ENCODE results near the gene ARPC1B. TPM values are rescaled to one million over a fixed set of nuclear protein-coding genes. Genes with fewer than 3 reads are reported as not detected.

Gene ARPC1B
- total RNA-seq, 1 experiment from 2014 or later, result 381 TPM

GRCh38 chr7:99392046-99392445 lies 17.5 kb downstream of the ARPC1B start:
- no peak overlapping the region for H3K4me2 ChIP-seq (ENCODE audit: low read length)
- no peaks in the 10 kb centered on the region for H3K27me3 ChIP-seq (ENCODE audit: low read length)
- H3K27ac ChIP-seq (ENCODE audit: low read length), result no peak overlapping the region
- no peaks in the 10 kb centered on the region for H3K4me1 ChIP-seq (ENCODE audit: insufficient read depth, low read length)
- H3K9ac ChIP-seq (ENCODE audit: low read length), result no peak overlapping the region
- ATAC-seq (no peak), DNase-seq (no peak)
- no peak for TF ChIP-seq EZH2 (IDR thresholded peaks at IDR 0.05; ENCODE audit: low read length, unreplicated experiment)
- no peak for TF ChIP-seq CTCF (conservative IDR thresholded peaks at IDR 0.05; ENCODE audit: low read depth, low read length)
- no peak for TF ChIP-seq EZH2phosphoT487 (IDR thresholded peaks at IDR 0.05; ENCODE audit: borderline replicate concordance, low read length)
- no peaks in the 10 kb centered on the region for H3K9me3 ChIP-seq (ENCODE audit: low read length)
- no peak overlapping the region for H2AFZ ChIP-seq (ENCODE audit: low read length)
- no TSS peak for BruUV-seq (replicated peaks)
- intact Hi-C loops (cut with micrococcal nuclease), result no loop called here
- no peaks in the 10 kb centered on the region for H3K9me2 ChIP-seq (replicated peaks; ENCODE audit: low read length)
- no peak overlapping the region for H3K4me3 ChIP-seq (ENCODE audit: low read length)
- no peaks in the 10 kb centered on the region for H3F3A ChIP-seq (ENCODE audit: low read length, unreplicated experiment)
- ChIA-PET CTCF (no interaction called here), POLR2A (ENCODE audit: unreplicated experiment) (no interaction called here)
- H3K79me2 ChIP-seq (ENCODE audit: low read length), result no peaks in the 10 kb centered on the region
- H4K20me1 ChIP-seq (ENCODE audit: low read length), result 0 out of 2 replicates have a peak, but pooled peaks cover 2% of the 10 kb centered on the region
- H3K36me3 ChIP-seq (ENCODE audit: low read depth, low read length), result peaks cover 10% of the 10 kb centered on the region; the same call in 1 of the 2 replicates

- peaks cover 14% of the 10 kb centered on the region; the same call in 1 of the 2 replicates for H3K36me3 ChIP-seq (ENCODE audit: low read depth, low read length)
- no peak overlapping the region for H3K4me2 ChIP-seq (ENCODE audit: low read length)
- no peaks in the 10 kb centered on the region for H3K4me1 ChIP-seq (ENCODE audit: insufficient read depth, low read length)
- no peaks in the 10 kb centered on the region for H3K79me2 ChIP-seq (ENCODE audit: low read length)
- H3K27me3 ChIP-seq (ENCODE audit: low read length), result no peaks in the 10 kb centered on the region
- DNase-seq, result no peak
- no peaks in the 10 kb centered on the region for H3K9me2 ChIP-seq (replicated peaks; ENCODE audit: low read length)
- intact Hi-C loops (cut with micrococcal nuclease), result no loop called here
- no peaks in the 10 kb centered on the region for H3K9me3 ChIP-seq (ENCODE audit: low read length)
- no peak for ATAC-seq
- H3K9ac ChIP-seq (ENCODE audit: low read length), result no peak overlapping the region
- BruUV-seq (replicated peaks), result no TSS peak
- H2AFZ ChIP-seq (ENCODE audit: low read length), result no peak overlapping the region
- 0 out of 2 replicates have a peak, but pooled peaks cover 2% of the 10 kb centered on the region for H4K20me1 ChIP-seq (ENCODE audit: low read length)
- CTCF ChIA-PET, result interaction anchor here (0.6 kb wide), 1 partner anchor 521 kb away, joined by 3 read pairs; no protein-coding TSS in a partner anchor
- no peak overlapping the region for H3K27ac ChIP-seq (ENCODE audit: low read length)
- TF ChIP-seq CTCF (conservative IDR thresholded peaks at IDR 0.05; ENCODE audit: low read depth, low read length) (no peak), EZH2 (IDR thresholded peaks at IDR 0.05; ENCODE audit: low read length, unreplicated experiment) (no peak), EZH2phosphoT487 (IDR thresholded peaks at IDR 0.05; ENCODE audit: borderline replicate concordance, low read length) (no peak)
- no peaks in the 10 kb centered on the region for H3F3A ChIP-seq (ENCODE audit: low read length, unreplicated experiment)
- H3K4me3 ChIP-seq (ENCODE audit: low read length), result no peak overlapping the region
- POLR2A ChIA-PET (ENCODE audit: unreplicated experiment), result no interaction called here
Measured at GRCh38 chr7:99392659-99393354, 18.3 kb downstream of the ARPC1B start.
